PC-3 (cell line): ENCODE measurements around the gene SLC2A4RG. TPM values are rescaled to one million over a fixed set of nuclear protein-coding genes. Genes with fewer than 3 reads are reported as not detected.

Source experiments
- ATAC-seq: fragments of 200-7000 bp; cut with Tn5 transposase; 2 replicates; pipeline ENCODE4 v1.9.1; 2020; ENCODE audit warnings: mild to moderate bottlenecking, moderate library complexity
- BruUV-seq: library from RNA; stranded (reverse); fragments of 400-500 nt; replicated peaks from 2 replicates; lab custom pipeline; 2021; lab: Mats Ljungman, UMichigan
- CTCF ChIA-PET: fragments of 300-600 bp; sonication (Branson Sonifier 250); formaldehyde crosslinking; loops from one replicate; lab custom pipeline; 2022; ENCODE audit warnings: antibody characterized with exemption; lab: Charles Lee
- POLR2A ChIA-PET: fragments of 300-600 bp; sonication (Branson Sonifier 250); formaldehyde crosslinking; loops from one replicate; lab custom pipeline; 2022; ENCODE audit warnings: antibody characterized with exemption; ENCODE audit not compliant: unreplicated experiment; lab: Charles Lee
- DNase-seq: peaks from one replicate; pipeline ENCODE4 v3.0.0-alpha.2; 2015
- H2AFZ ChIP-seq: fragments of 300-600 bp; sonication (generic); 2 replicates; pipeline ENCODE4 v1.6.0; 2016; ENCODE audit warnings: antibody characterized with exemption, low read length
- H3F3A ChIP-seq: fragments of 300-600 bp; sonication (generic); one replicate; pipeline ENCODE4 v1.6.0; 2017; ENCODE audit warnings: antibody characterized with exemption, low read length, control low read depth, mild to moderate bottlenecking; ENCODE audit not compliant: unreplicated experiment
- H3K27ac ChIP-seq: fragments of 300-600 bp; sonication (generic); 2 replicates; pipeline ENCODE4 v1.5.1; 2016; ENCODE audit warnings: mild to moderate bottlenecking, low read length
- H3K27me3 ChIP-seq: fragments of 300-600 bp; sonication (generic); 2 replicates; pipeline ENCODE4 v1.6.1; 2016; ENCODE audit warnings: low read length, mixed read lengths
- H3K36me3 ChIP-seq: fragments of 300-600 bp; sonication (generic); 2 replicates; pipeline ENCODE4 v1.6.1; 2016; ENCODE audit warnings: low read depth, mixed run types, low read length, mixed read lengths
- H3K4me1 ChIP-seq: fragments of 300-600 bp; sonication (generic); 2 replicates; pipeline ENCODE4 v1.5.1; 2016; ENCODE audit warnings: low read length; ENCODE audit not compliant: insufficient read depth
- H3K4me2 ChIP-seq: fragments of 300-600 bp; sonication (generic); 2 replicates; pipeline ENCODE4 v1.6.0; 2016; ENCODE audit warnings: low read length
- H3K4me3 ChIP-seq: fragments of 300-600 bp; sonication (generic); 2 replicates; pipeline ENCODE4 v1.5.1; 2016; ENCODE audit warnings: mild to moderate bottlenecking, low read length, mixed read lengths
- H3K79me2 ChIP-seq: fragments of 300-600 bp; sonication (generic); 2 replicates; pipeline ENCODE4 v1.6.1; 2017; ENCODE audit warnings: low read length, mixed read lengths
- H3K9ac ChIP-seq: fragments of 300-600 bp; sonication (generic); 2 replicates; pipeline ENCODE4 v1.6.0; 2016; ENCODE audit warnings: mild to moderate bottlenecking, low read length
- H3K9me2 ChIP-seq: fragments of 300-600 bp; sonication (generic); replicated peaks from 2 replicates; pipeline ENCODE4 v1.6.1; 2016; ENCODE audit warnings: mixed run types, low read length, mixed read lengths
- H3K9me3 ChIP-seq: fragments of 300-600 bp; sonication (generic); 2 replicates; pipeline ENCODE4 v1.6.1; 2016; ENCODE audit warnings: low read length, mixed read lengths
- H4K20me1 ChIP-seq: fragments of 300-600 bp; sonication (generic); 2 replicates; pipeline ENCODE4 v1.6.1; 2016; ENCODE audit warnings: low read length, mixed read lengths
- EZH2 ChIP-seq: fragments of 300-600 bp; sonication (generic); IDR thresholded peaks from one replicate; pipeline ENCODE4 v1.6.1; 2017; ENCODE audit warnings: antibody characterized with exemption, mild to moderate bottlenecking, low read length; ENCODE audit not compliant: unreplicated experiment
- EZH2phosphoT487 ChIP-seq: fragments of 300-600 bp; sonication (generic); IDR thresholded peaks from 2 replicates; pipeline ENCODE4 v1.6.1; 2018; ENCODE audit warnings: mild to moderate bottlenecking, antibody characterized with exemption, low read length, borderline replicate concordance
- intact Hi-C: fragments of 100-400 bp; cut with micrococcal nuclease; formaldehyde crosslinking; loops from 2 replicates; pipeline ENCODE4 v1.9.0; 2023
- total RNA-seq: library from RNA; depleted of rRNA; stranded (reverse); fragments of >200 nt; gene quantifications from 2 replicates; pipeline ENCODE4 v1.2.3, GENCODE V29; 2014
- TF ChIP-seq, protein P1 (sequence below): fragments of 300-600 bp; sonication (generic); conservative IDR thresholded peaks from 2 replicates; pipeline ENCODE4 v1.5.1; 2017; ENCODE audit warnings: antibody characterized with exemption, low read depth, mild to moderate bottlenecking, low read length

Gene SLC2A4RG
- total RNA-seq, 1 experiment from 2014 or later: 116 TPM

DNA sequence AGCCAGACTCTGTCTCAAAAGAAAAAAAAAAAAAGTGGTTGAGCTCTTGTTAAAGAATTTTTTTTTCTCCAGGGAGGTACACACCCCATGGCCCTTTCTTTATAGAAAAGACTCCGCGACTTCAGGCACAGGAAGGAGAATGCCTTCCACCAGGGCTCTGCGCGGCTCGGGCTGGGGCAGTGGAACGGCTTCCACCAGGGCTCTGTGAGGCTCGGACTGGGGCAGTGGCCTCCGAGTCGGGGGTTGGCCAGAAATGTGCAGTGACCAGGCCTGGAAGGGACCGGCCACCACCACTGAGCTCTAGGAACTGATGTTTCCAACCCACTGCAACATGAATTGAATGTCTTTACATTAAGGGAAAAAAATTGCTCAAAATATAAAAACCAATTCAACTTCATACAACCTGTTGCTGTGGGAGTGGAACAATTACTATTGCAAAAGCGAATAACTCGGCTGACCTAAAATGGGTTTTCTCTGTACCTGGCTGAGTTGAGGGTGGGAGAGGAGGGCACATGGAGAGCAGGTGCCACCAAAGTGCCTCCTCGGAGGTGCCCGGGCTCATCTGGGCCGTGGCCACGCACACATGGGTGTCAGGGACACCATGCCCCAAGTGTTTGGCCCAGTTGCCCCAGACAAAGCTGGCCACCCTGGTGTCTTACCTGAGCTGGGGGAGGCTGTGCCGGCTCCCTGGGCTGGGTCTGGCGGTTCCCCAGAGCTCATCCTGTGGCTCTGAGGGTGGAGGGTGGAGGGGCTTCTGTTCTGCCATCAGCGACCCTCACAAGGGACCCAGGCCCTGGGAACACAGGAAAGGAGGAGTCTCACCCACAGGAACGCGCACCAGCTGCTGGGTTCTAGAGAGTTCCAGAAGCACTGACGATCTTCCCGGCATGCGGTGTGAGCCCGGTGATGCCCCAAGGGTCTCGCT is 29.3 kb downstream of the SLC2A4RG start:
- Histone ChIP-seq H3K36me3 (no peaks in the 10 kb centered on the region), H3K27me3 (no peaks in the 10 kb centered on the region), H3K27ac (no peak overlapping the region), H3K9me2 (no peaks in the 10 kb centered on the region), H3K79me2 (no peaks in the 10 kb centered on the region), H4K20me1 (no peaks in the 10 kb centered on the region), H3K4me1 (peaks cover 13% of the 10 kb centered on the region), H3K4me2 (no peak overlapping the region), H3K9ac (no peak overlapping the region), H3K4me3 (no peak overlapping the region), H2AFZ (no peak overlapping the region), H3F3A (no peaks in the 10 kb centered on the region), H3K9me3 (no peaks in the 10 kb centered on the region)
- BruUV-seq: no TSS peak
- CTCF ChIA-PET: no interaction called here
- TF ChIP-seq EZH2 (no peak), EZH2phosphoT487 (no peak)
- TF ChIP-seq, protein P1, sequence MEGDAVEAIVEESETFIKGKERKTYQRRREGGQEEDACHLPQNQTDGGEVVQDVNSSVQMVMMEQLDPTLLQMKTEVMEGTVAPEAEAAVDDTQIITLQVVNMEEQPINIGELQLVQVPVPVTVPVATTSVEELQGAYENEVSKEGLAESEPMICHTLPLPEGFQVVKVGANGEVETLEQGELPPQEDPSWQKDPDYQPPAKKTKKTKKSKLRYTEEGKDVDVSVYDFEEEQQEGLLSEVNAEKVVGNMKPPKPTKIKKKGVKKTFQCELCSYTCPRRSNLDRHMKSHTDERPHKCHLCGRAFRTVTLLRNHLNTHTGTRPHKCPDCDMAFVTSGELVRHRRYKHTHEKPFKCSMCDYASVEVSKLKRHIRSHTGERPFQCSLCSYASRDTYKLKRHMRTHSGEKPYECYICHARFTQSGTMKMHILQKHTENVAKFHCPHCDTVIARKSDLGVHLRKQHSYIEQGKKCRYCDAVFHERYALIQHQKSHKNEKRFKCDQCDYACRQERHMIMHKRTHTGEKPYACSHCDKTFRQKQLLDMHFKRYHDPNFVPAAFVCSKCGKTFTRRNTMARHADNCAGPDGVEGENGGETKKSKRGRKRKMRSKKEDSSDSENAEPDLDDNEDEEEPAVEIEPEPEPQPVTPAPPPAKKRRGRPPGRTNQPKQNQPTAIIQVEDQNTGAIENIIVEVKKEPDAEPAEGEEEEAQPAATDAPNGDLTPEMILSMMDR: no peak
- ATAC-seq (no peak), DNase-seq (no peak)
- POLR2A ChIA-PET: no interaction called here
- intact Hi-C loops: no loop called here

DNA sequence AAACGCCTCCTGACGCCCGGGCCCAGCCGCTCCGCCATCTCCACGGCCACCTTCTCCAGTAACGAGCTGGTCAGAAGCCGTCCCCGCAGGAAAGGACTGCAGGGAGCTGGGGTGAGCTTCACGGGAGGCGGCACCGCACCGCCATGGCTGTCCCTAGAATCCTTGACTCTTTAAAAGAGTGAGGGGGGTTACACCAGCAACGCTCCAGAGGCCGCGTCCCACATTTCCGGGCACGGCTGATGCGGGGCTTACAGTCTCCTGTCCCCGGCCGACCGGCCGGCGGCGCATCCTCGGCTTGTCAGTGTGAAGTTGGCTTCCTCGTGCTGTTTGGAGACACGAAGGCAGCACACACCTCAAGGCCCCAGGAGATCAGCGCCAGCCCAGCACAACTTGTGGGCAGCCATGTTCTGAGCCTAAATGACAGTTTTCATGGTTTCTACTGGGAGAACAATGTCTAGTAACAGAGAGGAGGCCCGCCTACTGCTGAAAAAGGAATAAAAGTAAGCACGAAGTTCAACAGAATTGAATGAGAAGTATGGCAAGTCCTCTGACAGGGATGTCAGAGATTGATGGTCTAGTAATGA is 30.4 kb downstream of the SLC2A4RG start:
- DNase-seq: no peak
- no peaks in the 10 kb centered on the region for H3K9me3 ChIP-seq
- no peak overlapping the region for H3K9ac ChIP-seq
- H3K27me3 ChIP-seq: no peaks in the 10 kb centered on the region
- ChIA-PET CTCF (no interaction called here), POLR2A (no interaction called here)
- no peak overlapping the region for H2AFZ ChIP-seq
- no peaks in the 10 kb centered on the region for H3K36me3 ChIP-seq
- H3K4me1 ChIP-seq: peaks cover 13% of the 10 kb centered on the region
- no peak overlapping the region for H3K27ac ChIP-seq
- no peak overlapping the region for H3K4me3 ChIP-seq
- no peaks in the 10 kb centered on the region for H4K20me1 ChIP-seq
- no peaks in the 10 kb centered on the region for H3F3A ChIP-seq
- no peak for ATAC-seq
- H3K4me2 ChIP-seq: no peak overlapping the region
- TF ChIP-seq EZH2: no peak
- no peak for TF ChIP-seq EZH2phosphoT487
- TF ChIP-seq, protein P1: no peak
- no peaks in the 10 kb centered on the region for H3K79me2 ChIP-seq
- BruUV-seq: no TSS peak
- no peaks in the 10 kb centered on the region for H3K9me2 ChIP-seq
- intact Hi-C loops: no loop called here
